Urothelium cell line (cell line): ENCODE data around the gene QSOX2.

Source experiments
- DNase-seq: peaks from one replicate; pipeline ENCODE4 v3.0.0; 2011; ENCODE audit warnings: low spot score, mixed read lengths
- FAIRE-seq: peaks from 2 replicates; lab custom pipeline; 2011; peaks lifted over from hg19 to GRCh38; lab: Jason Lieb, UNC

QSOX2 gene

DNA sequence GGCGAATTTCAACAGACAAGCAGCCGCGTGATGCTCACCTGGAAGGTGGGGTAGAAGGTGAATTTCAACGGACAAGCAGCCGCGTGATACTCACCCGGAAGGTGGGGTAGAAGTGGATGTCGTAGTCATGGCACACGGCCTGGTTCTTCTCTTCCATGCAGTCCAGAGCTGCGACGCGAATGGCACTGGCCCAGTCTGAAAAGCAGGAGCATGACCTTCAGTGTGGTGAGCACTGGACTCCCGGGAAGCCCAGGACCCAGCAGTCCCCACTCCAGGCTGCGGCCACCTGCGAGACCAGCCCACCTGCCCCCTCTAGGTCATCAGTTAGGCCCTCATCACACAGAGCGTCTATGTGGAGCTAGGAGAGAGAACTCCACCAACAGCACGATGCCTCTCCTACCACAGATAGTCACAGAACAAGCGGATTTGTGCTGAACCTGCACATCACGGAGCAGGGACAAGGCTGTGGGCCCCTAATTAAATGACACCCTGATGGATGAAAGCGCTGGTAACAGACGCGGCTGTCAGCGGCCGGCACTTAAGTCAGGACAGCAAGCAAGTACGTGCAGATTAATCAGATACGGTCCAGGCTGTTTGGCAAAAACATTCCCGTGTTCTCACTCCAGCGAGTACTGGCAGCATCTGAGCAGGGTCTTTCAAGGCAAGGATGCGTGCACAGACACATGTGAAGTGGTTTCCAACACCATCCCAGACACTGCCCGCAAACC, 18.8 kb downstream of the QSOX2 start:
- FAIRE-seq: no peak
- no peak for DNase-seq

GRCh38 chr9:136225748-136226679, 19.6 kb downstream of the QSOX2 start:
- DNase-seq (peak; percentile 76), FAIRE-seq (peak; percentile 35)

- DNase-seq (no peak), FAIRE-seq (no peak)
Measured at GRCh38 chr9:136225366-136225747, 20.3 kb downstream of the QSOX2 start.

- no peak for DNase-seq
- peak; percentile 70 for FAIRE-seq
Measured at GRCh38 chr9:136223871-136224640, 21.6 kb downstream of the QSOX2 start.

DNA sequence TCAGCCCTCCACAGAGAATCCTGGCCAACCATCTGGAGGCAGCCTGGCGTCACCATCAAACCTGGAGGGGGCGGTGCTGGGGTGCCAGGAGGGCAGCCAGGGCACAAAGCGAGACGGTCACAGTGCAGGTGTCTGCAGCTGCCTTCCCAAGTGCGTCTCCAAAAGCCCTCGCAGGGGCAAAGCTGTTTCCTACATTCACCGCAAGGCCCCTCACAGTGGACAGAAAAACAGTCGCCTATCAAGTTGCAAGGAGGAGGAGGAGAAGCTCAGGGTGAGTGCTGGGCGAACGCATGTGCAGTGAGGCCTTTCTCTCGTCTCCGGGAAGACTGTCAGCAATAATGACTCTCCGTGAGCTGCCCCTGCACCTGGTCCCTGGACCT, 22.7 kb downstream of the QSOX2 start:
- FAIRE-seq (no peak), DNase-seq (no peak)

GRCh38 chr9:136222166-136222905, 23.3 kb downstream of the QSOX2 start:
- DNase-seq (no peak), FAIRE-seq (no peak)

DNA sequence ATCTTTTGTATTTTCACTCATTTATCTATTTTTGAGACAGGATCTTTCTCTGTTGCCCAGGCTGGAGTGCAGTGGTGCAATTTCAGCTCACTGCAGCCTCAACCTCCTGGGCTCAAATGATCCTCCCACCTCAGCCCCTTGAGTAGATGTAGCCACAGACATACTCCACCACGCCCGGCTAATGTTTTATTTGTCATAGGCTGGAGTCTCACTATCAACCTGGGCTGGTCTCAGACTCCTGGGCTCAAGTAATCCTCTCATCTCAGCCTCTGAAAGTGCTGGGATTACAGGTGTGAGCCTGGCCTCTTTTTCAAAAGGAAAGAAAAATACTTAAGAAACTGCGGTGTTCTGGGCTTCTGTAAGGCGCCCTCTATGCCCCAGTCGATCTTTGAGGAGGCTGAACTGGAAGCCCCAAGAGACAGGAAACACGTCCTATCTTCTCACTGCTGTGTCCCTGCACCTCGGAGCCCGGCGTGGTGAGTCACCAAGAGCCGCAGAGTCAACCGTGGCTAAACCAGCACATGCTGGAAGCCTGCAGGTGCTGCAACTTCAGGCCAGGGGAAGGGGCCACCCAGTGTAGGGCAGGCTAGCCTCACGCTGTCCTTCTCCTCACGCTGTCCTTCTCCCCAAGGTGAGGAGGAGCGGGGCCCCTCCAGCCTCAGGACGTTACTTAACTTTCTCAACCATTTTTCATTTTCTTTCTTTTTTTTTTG, 25.4 kb downstream of the QSOX2 start:
- no peak for FAIRE-seq
- peak; percentile 85 for DNase-seq

DNA sequence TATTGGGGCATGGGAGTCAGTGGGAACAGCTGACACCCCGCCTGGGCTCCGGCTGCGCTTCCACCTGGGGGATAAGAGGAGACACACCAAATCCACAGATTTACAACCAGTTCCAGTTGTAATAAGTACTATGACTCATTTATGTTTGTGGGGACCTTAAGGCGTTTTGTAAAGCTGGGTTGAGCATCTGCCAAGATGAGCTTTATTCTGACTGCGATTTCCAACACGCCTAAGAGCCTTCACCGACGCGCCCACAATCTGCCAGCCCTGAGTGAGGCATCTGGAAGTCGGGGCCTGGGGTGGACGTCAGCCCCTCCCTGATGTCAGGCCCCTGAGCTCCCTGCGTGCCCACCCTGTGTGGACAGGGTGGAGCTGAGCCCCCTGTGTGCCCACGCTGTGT, 26.3 kb downstream of the QSOX2 start:
- FAIRE-seq: no peak
- no peak for DNase-seq

DNA sequence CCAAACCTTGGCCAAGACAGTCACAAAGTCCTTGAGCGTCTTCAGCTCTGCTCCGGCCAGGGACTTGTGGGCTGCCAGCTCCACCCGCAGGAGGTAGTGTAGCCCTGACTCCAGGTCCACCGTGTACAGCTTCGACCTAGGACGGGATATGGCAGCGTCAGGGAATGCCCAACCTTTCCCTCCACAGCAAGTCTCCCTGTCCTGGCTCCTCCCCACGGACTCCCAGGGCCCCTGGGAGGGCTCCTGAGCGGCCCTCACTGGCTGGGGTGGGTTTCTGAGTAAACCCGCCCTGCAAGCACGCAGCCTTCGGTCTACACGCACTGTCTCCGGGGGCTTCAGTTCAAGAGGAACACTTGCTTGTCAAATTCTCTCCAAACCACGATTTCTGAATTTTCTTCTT, 26.9 kb downstream of the QSOX2 start:
- DNase-seq: no peak
- FAIRE-seq: no peak

- DNase-seq (no peak), FAIRE-seq (no peak)
Measured at GRCh38 chr9:136218271-136218670, 27.3 kb downstream of the QSOX2 start.

DNA sequence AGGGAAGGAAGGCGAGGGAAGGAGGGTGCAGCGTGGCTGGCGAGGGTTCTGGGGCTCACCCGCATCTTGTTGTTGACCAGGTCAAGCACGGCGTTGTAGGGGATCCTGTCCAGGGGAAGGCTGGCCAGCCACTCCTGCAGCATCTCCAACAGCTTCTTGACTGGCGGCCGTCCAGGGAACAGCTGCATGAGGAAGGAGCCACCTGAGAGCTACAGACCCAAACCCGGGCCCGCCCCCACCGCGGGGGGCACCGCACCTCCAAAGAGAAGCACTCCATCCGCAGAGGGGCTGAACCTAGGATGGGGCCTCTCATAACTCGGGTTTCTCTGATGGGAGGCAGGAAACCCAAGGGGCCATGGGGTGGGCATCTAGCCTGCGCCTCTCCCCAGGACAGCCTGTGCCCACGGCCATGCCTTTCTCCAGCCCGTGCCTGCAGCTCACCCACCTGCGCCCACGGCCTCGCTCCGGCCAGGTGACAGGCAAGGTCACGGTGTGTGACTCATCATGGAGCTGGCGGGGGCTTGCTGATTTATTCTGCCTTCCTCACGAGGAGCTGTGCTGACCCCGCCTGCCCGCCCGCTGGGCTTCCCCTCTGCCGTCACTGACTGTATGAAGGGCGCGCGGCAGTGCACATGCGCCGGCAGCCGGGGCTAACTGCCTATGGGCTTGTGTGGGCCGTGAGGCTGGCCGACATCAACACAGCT, 28.9 kb downstream of the QSOX2 start:
- DNase-seq: no peak
- no peak for FAIRE-seq

GRCh38 chr9:136213733-136214132, 31.9 kb downstream of the QSOX2 start:
- DNase-seq (no peak), FAIRE-seq (no peak)

DNA sequence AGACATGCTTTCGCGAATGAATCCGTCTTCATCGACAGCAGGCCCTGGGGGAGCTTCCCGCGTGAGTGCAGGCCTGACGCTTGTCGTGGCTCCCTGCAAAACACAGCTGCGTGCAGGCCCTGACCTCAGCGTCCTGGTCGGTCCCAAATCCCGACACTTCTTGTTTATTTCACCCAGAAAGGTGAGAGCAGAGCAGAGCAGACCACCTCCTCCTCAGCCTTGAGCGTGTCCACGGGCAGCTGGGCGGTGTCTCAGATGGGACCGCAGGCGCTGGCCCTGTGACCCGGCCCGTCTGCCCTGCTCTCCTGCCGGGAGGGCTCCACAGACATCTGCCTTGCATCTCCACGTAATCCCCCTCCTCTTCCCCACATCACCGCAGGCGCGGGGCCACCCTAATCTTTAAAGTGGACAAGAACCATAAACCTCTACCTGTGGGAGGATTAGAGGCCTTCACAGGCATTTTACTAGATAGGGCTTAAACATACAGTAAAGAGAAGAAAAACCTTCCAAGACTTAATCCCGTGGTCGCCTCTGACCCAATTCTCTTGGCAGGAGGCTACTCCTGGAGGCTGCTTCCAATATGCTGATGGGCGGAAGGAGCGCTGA, 33.2 kb downstream of the QSOX2 start:
- no peak for FAIRE-seq
- no peak for DNase-seq

- no peak for DNase-seq
- no peak for FAIRE-seq
Measured at GRCh38 chr9:136211441-136212344, 33.9 kb downstream of the QSOX2 start.

DNA sequence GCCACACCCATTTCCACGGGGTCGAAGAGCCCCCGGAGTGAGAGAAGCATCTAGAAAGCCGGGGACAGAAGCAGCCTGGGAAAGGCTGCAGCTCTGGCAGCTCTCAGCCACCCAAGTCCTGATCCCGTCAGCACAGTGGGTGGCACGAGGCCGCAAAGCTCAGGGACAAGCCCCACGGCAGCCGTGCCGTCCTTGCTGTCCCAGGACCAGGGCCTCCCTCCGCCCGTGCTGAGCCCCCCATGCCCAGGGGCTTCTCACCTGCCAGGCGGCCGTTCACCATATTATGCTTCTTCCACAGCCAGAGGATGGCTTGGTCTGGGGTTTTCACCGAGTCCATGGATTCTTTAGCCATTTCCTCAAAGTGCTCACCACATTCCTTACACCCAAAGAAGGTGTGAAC, 34.6 kb downstream of the QSOX2 start:
- no peak for FAIRE-seq

GRCh38 chr9:136210276-136210675, 35.3 kb downstream of the QSOX2 start:
- FAIRE-seq: no peak
- DNase-seq: no peak

More for the DNA sequence above, 34.6 kb downstream of the QSOX2 start:
- DNase-seq: no peak

GRCh38 chr9:136209786-136210185, 35.8 kb downstream of the QSOX2 start:
- FAIRE-seq (no peak), DNase-seq (no peak)

GRCh38 chr9:136209232-136209631, 36.4 kb downstream of the QSOX2 start:
- no peak for DNase-seq
- FAIRE-seq: no peak
